ENCODE measurements around the gene TUBB.
A peak's percentile ranks its signal among the peaks of the same experiment; 100 is the strongest.

Gene TUBB

DNA sequence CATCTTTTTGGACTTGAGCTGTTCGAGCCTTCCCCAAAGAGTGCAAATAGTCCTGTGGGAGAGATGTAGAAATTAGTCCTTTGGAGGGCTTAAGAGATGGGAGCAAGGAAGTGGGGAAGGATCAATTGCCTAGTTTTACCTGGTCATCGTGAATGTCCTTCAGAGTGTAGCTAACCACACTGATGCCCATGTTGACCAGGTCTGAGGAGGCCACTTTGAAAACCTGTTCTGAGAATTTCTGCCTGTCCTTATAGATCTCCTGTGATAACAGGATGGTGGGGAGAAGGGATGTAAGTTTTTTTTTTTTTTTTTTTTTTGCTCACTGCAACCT, 20.4 kb downstream of the TUBB start:
- Mint-ChIP-seq H3K27me3 (no peaks in the 10 kb centered on the region), H3K4me1 (ENCODE audit: low read depth) (peaks cover 73% of the 10 kb centered on the region), H3K9me3 (ENCODE audit: low read depth) (no peaks in the 10 kb centered on the region), H3K4me3 (peak overlapping the region; percentile 93), H3K36me3 (peaks cover 21% of the 10 kb centered on the region), H3K27ac (peak overlapping the region; percentile 89)

DNA sequence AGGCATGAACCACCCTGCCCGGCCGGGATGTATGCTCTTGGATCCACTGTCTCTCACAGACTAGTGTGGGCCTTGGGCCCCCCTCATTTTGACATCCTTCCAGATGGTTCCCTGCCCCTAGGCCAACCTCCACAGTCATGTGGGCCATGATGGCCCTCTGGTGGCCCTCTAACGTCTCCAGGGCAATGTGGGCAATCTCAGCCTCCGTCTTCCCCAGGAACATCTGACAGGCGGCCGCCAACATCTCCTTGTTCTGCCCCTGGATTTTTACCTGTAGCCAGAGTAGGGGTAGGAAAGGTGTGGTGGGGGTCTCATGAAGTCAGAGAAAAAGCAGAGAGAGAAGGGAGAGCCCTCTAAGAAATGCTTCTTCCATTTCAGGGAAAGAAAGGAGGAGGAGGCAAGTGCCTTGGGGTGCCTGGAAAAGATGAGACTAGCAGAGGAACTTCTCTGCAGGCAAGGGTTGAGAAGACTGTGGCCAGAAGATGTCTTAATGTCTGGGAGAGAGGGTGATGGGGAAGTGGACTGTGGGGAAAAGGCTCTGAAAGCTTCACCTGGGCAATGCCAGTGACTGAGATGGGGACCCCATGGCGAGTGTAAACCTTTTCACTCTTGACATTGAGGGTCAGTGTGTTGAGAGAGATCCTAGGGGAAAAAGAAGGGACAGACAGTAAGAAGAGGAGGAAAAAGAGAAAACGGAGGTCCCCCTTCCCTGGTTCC, 21.1 kb downstream of the TUBB start:
- Mint-ChIP-seq H3K36me3 (peaks cover 19% of the 10 kb centered on the region), H3K9me3 (ENCODE audit: low read depth) (no peaks in the 10 kb centered on the region), H3K4me3 (peak overlapping the region; percentile 93), H3K27me3 (no peaks in the 10 kb centered on the region), H3K4me1 (ENCODE audit: low read depth) (peaks cover 70% of the 10 kb centered on the region), H3K27ac (peak overlapping the region; percentile 89)

DNA sequence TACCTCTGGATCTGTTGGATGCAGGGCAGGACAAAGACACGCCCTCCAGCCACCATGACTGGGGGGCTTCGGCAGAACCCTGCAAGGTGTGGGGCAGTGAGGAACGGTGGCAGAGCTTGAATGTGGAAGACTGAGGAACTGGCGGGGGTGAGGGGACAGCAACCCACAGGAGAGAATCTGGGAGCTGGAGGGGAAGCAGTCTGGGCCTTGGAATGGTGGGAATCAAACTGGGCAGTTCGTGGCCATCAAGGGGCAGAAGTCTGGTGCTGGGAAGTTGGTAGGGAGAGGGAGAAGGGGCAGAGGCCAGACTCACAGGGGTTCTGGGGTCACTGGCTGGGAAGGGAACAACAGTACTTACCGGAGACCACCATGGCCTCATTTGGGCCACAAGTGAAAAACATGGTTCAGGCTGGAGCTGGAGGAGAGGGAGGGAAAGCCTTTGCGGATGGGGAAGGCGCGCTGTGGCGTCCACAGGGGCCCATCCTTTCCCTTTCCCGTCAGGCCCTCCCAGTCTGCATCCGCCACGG, 21.7 kb downstream of the TUBB start:
- H3K36me3 Mint-ChIP-seq: peaks cover 16% of the 10 kb centered on the region
- peaks cover 67% of the 10 kb centered on the region for H3K4me1 Mint-ChIP-seq (ENCODE audit: low read depth)

DNA sequence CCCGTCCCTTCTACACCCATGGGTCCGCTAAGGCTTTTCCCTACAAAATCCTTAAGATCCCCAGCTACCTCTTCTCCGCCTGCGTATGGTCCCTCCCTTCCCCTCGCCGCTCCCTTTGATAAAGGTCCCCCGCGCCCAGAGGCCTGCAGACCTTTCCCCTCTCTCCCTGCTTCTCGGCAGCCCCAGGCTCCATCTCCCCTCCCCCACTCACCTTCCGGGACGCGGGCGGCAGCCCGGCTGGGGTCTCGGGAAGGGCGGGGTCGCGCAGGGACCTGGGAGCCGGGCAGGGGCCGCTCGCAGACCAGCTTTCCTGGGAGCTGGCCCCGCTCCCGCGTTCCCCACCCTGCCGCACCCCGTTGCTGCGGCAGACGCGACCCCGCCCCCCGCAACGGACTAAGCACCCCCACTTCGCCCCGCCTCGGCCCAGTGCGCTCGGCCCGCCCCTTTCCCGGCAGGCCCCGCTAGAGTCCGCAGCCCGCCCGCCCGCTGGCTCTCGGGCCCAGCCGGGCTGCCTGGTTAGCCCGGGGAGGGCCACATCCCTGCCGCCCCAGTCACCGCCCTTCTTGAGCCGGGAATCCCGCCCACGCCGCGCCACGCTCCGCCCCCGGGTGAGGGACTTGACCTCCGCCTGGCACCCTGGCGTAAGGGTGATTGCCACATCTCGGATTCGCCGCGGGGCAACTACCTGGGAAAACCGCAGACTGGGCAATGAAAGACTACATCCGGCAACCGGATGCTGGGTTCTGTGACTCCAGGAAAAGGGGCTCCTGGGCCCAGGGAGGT, 22.4 kb downstream of the TUBB start, which contains the start of gene FLOT1:
FLOT1 (minus strand) TSS at position 372 of the 783 bp plus-strand sequence. CDS start 498 bp downstream, outside the sequence.
- H3K4me1 Mint-ChIP-seq (ENCODE audit: low read depth): peaks cover 66% of the 10 kb centered on the region
- peak within 1 kb of the TSS; percentile 98 for H3K27ac Mint-ChIP-seq
- H3K4me3 Mint-ChIP-seq: peak within 1 kb of the TSS; percentile 98
- H3K36me3 Mint-ChIP-seq: peaks cover 12% of the 10 kb centered on the region
- H3K9me3 Mint-ChIP-seq (ENCODE audit: low read depth): no peaks in the 10 kb centered on the region
- H3K27me3 Mint-ChIP-seq: no peaks in the 10 kb centered on the region

More for the DNA sequence above, 21.7 kb downstream of the TUBB start:
- Mint-ChIP-seq H3K9me3 (ENCODE audit: low read depth) (no peaks in the 10 kb centered on the region), H3K27ac (peak overlapping the region; percentile 89), H3K27me3 (no peaks in the 10 kb centered on the region), H3K4me3 (peak overlapping the region; percentile 93)

DNA sequence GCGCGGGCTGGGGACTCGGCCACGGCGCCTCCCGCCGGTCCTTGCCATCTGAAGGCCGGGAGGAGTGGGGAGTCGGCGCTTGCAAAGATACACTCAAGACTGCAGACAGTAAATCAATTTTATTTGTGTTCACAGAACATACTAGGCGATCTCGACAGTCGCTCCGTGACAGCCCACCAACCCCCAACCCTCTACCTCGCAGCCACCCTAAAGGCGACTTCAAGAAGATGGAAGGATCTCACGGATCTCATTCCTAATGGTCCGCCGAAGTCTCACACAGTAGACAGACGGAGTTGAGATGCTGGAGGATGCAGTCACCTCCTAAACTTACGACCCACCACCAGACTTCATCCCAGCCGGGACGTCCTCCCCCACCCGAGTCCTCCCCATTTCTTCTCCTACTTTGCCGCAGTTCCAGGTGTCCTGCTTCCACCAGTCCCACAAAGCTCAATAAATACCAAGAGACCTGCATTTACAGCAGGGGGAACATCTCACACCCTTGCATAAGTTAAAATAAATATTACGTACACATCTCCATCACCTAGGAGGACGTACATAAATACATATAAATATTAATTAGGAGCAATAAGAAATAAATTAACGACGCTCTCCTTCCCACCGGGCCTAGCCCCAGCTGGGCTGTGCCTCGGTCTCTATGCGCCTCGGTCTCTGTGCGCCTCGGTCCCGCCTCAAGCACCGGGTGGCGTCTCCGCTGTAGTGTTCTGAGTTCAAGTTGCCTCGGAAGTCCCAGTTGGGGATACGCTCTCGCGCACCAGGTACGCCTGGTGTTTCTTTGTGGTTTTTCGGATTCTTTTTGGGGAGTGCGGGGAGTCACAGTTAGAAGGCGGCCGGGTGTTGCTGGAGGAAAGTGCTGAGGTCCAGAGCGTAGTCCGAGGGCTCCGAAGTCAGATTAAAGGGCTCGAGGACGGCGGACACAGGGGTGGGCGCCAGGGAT, 23.2 kb downstream of the TUBB start:
- no peaks in the 10 kb centered on the region for H3K27me3 Mint-ChIP-seq
- peaks cover 66% of the 10 kb centered on the region for H3K4me1 Mint-ChIP-seq (ENCODE audit: low read depth)
- H3K4me3 Mint-ChIP-seq: peak overlapping the region; percentile 98
- H3K36me3 Mint-ChIP-seq: peaks cover 9% of the 10 kb centered on the region
- H3K27ac Mint-ChIP-seq: peak overlapping the region; percentile 98
- no peaks in the 10 kb centered on the region for H3K9me3 Mint-ChIP-seq (ENCODE audit: low read depth)

DNA sequence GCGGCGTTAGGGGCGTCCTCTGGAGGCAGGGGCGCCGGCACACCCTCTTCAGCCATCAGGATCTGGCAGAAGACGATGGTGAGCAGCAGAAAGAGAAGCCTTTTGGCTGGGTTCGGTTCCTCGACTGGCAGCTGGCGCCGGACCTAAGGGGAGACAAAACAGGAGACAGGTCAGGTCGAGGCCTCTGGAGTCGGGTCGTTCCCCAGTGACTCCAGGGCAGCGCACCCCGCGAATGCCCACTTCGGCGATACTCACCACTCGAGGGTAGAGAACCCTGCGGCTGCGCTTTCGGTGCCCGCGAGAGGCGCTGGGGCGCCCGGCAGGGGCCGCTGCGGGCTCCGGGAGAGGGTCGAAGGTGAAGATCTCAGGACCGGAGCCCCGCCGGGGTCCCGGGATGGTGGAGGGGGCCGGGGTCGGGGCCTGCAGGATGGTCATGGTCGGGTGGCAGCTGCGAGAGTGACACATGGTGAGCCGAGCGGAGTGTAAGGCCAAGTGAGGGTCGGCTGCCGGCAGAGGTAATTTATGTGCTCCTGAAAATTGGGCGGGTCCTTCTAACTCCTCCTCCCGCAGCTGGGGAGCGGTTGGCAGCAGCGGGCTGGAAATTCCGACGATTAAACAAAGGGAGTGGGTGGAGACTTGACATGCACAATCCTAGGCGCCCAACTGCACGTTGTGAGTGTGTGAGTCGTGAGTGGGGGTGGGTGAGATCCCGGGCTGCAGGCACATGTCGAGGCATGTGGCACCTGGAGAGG, 24.1 kb downstream of the TUBB start, which contains the start of gene IER3:
IER3 (minus strand) TSS at position 494 of the 752 bp plus-strand sequence; CDS start at position 465, 29 bp downstream.
- Mint-ChIP-seq H3K36me3 (peaks cover 9% of the 10 kb centered on the region), H3K9me3 (ENCODE audit: low read depth) (no peaks in the 10 kb centered on the region), H3K27me3 (no peaks in the 10 kb centered on the region), H3K27ac (peak within 1 kb of the TSS; percentile 98), H3K4me3 (peak within 1 kb of the TSS; percentile 98), H3K4me1 (ENCODE audit: low read depth) (peaks cover 61% of the 10 kb centered on the region)

DNA sequence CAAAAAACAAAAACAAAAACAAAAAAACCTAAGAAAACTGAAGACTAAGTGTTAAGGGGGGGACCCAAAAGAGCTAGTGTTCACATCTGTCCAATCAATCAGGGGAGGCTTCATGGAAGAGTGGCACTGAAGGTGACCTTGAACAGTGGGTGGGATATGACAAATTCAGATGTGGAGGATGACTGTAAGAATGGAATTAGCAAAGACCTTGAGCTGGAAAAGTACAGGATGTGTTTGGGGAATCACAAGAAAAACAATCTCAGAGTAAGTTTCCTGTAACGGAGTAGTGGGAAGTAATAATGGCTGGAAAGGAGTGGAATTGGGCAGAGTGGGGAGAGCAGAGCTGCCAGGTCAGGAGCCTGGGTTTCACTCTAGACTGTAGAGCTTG, 27.1 kb downstream of the TUBB start:
- no peaks in the 10 kb centered on the region for H3K9me3 Mint-ChIP-seq (ENCODE audit: low read depth)
- H3K27me3 Mint-ChIP-seq: no peaks in the 10 kb centered on the region
- H3K27ac Mint-ChIP-seq: peak overlapping the region; percentile 78
- H3K4me1 Mint-ChIP-seq (ENCODE audit: low read depth): peaks cover 42% of the 10 kb centered on the region
- H3K36me3 Mint-ChIP-seq: peaks cover 9% of the 10 kb centered on the region
- H3K4me3 Mint-ChIP-seq: no peak overlapping the region

DNA sequence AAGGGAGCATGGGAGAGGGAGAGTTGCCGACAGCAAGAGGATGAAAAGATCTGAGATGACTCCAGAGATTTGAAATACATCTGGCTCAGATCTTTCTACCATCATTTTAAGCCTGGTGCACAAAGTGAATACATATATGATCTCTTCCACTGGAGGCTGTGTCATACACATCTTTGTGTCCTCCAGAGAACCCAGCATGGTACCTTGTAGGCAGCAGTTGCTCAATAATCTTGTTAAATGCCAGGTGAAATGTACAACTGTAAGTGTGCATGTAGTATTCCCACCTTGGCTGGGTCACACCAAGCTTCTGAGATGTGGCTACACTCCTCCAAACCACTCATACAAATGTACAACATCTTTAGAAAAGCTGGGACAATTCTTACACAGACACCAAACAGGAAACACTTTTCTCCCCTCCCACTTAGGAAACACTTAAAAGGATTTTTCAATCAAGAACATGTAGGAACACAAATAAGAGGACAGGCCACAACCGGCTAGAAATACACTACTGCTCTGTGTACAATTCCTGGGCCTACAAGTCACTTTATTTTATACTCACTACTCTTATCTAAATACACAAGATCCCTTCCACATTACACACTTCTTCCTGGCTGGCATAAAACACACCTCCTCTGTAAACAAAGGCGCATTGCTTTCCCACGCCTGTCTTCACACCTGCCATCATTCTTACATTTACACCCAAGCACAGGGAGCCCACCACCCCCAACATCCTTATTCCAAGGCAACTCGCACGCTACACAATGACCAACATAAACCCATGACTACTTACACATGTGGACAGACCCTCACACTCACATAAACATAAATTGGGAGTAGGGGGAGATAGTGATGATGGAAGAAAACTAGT, 28.0 kb downstream of the TUBB start:
- peak overlapping the region; percentile 78 for H3K27ac Mint-ChIP-seq
- H3K36me3 Mint-ChIP-seq: peaks cover 8% of the 10 kb centered on the region
- no peak overlapping the region for H3K4me3 Mint-ChIP-seq
- no peaks in the 10 kb centered on the region for H3K27me3 Mint-ChIP-seq
- H3K9me3 Mint-ChIP-seq (ENCODE audit: low read depth): no peaks in the 10 kb centered on the region
- H3K4me1 Mint-ChIP-seq (ENCODE audit: low read depth): peaks cover 42% of the 10 kb centered on the region

DNA sequence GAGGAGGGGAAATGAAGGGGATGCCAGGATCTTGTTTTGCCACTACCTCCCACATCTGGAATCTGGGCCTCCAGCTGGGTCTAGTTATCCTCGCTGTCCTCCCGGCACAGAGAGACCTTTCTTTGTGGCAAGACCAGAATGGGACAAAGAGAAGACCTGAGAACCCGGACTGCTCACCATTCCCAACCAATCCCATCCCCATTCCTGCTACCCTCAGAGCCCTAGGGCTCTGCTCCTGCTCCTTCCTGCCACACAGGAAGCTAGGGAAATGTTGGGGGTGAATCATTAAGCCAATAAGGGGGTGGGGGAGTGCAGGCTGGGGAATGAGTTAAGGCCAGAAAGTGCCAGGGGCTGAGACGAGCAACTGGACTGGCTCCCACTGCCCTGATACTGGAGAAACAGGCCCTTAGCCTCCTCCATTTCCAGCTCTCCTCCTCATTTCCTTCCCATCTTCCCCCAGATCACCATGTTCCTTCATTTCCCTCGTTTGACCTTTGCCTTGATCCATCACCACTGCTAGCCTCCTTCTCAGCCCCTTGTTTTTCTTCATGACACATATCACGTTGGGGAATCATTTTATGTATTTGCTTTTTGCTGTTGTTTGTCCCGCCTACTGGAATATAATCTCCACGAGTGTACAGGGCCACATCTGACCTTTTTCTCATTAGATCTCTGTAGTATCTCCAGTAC, 28.8 kb downstream of the TUBB start:
- H3K4me3 Mint-ChIP-seq: no peak overlapping the region
- no peaks in the 10 kb centered on the region for H3K27me3 Mint-ChIP-seq
- H3K36me3 Mint-ChIP-seq: no peaks in the 10 kb centered on the region
- no peaks in the 10 kb centered on the region for H3K9me3 Mint-ChIP-seq (ENCODE audit: low read depth)
- peak overlapping the region; percentile 36 for H3K27ac Mint-ChIP-seq
- H3K4me1 Mint-ChIP-seq (ENCODE audit: low read depth): peaks cover 41% of the 10 kb centered on the region

DNA sequence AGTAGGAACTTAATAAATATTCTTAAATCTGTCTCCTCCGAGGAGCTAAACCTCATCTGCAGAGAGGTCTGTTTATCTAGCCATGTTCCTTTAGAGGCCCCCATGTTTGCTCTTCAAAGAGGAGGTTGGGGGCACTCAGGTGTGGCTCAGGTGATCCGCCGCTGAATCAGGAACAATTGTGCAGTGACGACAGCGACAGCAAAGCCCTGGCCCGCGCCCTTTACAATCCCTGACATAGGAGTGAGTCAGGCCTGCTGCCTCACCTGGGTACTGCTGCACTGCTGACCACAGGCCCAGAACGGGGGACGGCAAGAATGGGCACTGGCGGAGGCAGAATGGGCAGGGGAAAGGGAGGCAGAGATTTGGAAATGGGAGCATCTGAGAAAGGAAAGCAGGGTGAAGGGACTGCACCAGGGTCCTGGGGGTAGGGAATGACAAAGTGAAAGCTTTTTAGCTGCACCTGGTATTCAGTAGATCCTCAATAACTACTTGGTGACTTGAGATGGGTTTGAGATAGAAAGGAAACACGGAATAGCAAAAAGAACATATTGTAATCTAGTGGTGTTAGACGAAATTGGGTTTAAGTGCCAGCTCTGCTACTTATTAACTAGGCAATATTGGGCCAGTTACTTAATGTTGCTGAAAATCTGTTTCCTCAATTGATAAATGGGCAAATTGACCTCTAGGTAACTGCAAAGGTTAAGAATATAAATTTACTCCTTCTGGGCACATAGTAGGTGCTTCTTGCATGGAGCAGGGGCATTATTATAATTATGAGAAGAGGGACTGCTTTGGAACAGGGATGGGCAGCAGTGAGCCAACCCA, 29.6 kb downstream of the TUBB start:
- H3K27ac Mint-ChIP-seq: peak overlapping the region; percentile 36
- no peak overlapping the region for H3K4me3 Mint-ChIP-seq
- H3K9me3 Mint-ChIP-seq (ENCODE audit: low read depth): no peaks in the 10 kb centered on the region
- H3K36me3 Mint-ChIP-seq: no peaks in the 10 kb centered on the region
- H3K27me3 Mint-ChIP-seq: no peaks in the 10 kb centered on the region
- peaks cover 41% of the 10 kb centered on the region for H3K4me1 Mint-ChIP-seq (ENCODE audit: low read depth)

DNA sequence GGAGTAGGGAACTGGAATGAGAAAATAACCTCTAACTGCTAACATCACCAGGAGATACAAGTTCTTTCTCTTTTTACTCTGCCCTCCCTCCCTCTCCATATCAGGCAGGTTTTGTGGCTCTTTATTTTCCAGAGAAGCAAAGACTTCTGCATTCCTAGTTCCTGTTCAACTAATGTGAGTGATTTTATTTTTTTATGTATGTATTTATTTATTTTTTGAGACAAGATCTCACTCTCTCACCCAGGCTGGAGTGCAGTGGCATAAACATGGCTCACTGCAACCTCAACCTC, 30.2 kb downstream of the TUBB start:
- Mint-ChIP-seq H3K4me3 (no peak overlapping the region), H3K27me3 (no peaks in the 10 kb centered on the region), H3K36me3 (no peaks in the 10 kb centered on the region), H3K9me3 (ENCODE audit: low read depth) (no peaks in the 10 kb centered on the region), H3K4me1 (ENCODE audit: low read depth) (peaks cover 36% of the 10 kb centered on the region), H3K27ac (no peak overlapping the region)

DNA sequence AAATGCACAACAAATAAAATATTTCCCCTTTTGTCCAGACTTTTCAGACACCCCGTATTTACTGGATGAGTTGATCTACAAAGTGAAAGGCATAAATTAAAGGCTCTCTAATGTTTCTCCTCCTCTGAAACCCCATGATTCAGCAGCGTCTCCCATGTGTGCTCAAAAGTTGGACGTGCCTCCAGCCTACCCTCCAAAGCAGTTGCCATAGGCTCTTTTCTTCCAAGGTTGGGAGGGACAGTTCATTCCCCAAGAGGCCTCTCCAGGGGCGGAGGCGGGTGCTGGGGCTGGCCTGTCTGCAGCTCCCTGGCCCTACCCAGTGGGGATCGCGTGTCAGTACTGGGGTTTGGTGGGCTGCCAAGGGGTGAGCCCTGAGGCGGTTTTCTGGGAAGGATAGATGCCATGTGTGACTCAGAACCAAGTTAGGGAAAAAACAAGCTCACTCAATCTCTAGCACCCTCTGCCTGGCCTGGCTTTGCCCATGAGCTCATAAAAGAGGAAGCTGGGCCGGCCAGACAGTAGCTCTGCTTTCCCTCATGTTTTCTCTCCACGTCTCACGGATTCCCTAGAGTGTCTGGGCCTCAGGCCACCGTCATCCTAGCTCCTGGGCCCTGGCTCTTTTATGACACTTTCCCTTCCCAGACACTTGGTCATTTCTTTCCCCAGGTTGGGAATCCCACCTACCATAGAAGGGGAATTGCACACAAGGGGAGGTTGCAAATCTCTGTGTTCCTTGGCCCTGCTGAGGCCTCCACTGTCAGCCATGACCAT, 32.2 kb downstream of the TUBB start:
- H3K27ac Mint-ChIP-seq: peak overlapping the region; percentile 31
- H3K36me3 Mint-ChIP-seq: no peaks in the 10 kb centered on the region
- peaks cover 22% of the 10 kb centered on the region for H3K4me1 Mint-ChIP-seq (ENCODE audit: low read depth)
- H3K9me3 Mint-ChIP-seq (ENCODE audit: low read depth): no peaks in the 10 kb centered on the region
- H3K4me3 Mint-ChIP-seq: no peak overlapping the region
- no peaks in the 10 kb centered on the region for H3K27me3 Mint-ChIP-seq

Data from activated naive CD8-positive, alpha-beta T cell (primary cell).